Sigmoid colon (tissue), 7 donors: Measurements from ENCODE around the gene LAIR1. TPM values are rescaled to one million over a fixed set of nuclear protein-coding genes. Genes with fewer than 3 reads are reported as not detected.

Experiments used
- DNase-seq: peaks from one replicate; pipeline ENCODE4 v3.0.0-alpha.2; 2019
- H3K27ac ChIP-seq, 4 donors: fragments of 200-600 bp; sonication (generic); one replicate each; pipeline ENCODE4 v1.5.1; 2016 to 2019; ENCODE audit warnings: mild to moderate bottlenecking in 1 of 4
- H3K27me3 ChIP-seq, 3 donors: fragments of 200-600 bp; sonication (generic); one replicate each; pipeline ENCODE4 v1.5.1; 2019; ENCODE audit warnings: mild to moderate bottlenecking in 1 of 3
- H3K36me3 ChIP-seq, 4 donors: fragments of 200-600 bp; sonication (generic); one replicate each; pipeline ENCODE4 v1.5.1; 2016 to 2019
- H3K4me1 ChIP-seq, 4 donors: fragments of 200-600 bp; sonication (generic); one replicate each; pipeline ENCODE4 v1.5.1; 2017 to 2019
- H3K4me3 ChIP-seq, 4 donors: fragments of 200-600 bp; sonication (generic); one replicate each; pipeline ENCODE4 v1.5.1; 2017 to 2019; ENCODE audit warnings: mild to moderate bottlenecking in 2 of 4, moderate library complexity in 1 of 4
- H3K9me3 ChIP-seq, 4 donors: fragments of 200-600 bp in 3 of 4; sonication (generic) in 3 of 4; one replicate each; pipeline versions ENCODE4 v1.5.1 to v1.6.1; 2013 to 2019
- EP300 ChIP-seq, 4 donors: sonication (generic); formaldehyde crosslinking; IDR thresholded peaks; one replicate each; pipeline ENCODE4 v1.6.1; 2017; ENCODE audit warnings: antibody characterized with exemption in 4 of 4
- POLR2A ChIP-seq, 2 donors: fragments of 450-650 bp; IDR thresholded peaks; one replicate each; pipeline ENCODE4 v1.6.1; 2016; ENCODE audit warnings: antibody characterized with exemption in 2 of 2, mild to moderate bottlenecking in 2 of 2, moderate library complexity in 2 of 2
- POLR2AphosphoS5 ChIP-seq, 4 donors: sonication (generic); formaldehyde crosslinking; IDR thresholded peaks; one replicate each; pipeline ENCODE4 v1.6.1; 2017; ENCODE audit warnings: antibody characterized with exemption in 4 of 4
- WGBS, 2 donors: extraction: QIAGEN DNeasy Blood & Tissue Kit; methylation state at CpG; one replicate each; pipeline ENCODE4 v1.1.7; 2013; 5-methylcytosine and 5-hydroxymethylcytosine counted together
- intact Hi-C: fragments of 100-400 bp; cut with DNase I; formaldehyde crosslinking; loops from one replicate; pipeline ENCODE4 v1.15.1; 2023
- polyA plus RNA-seq, 3 donors: library from polyadenylated mRNA; stranded (reverse); fragments of 200-250 nt; gene quantifications; one replicate each; pipeline ENCODE4 v1.2.3, GENCODE V29; 2013
- total RNA-seq, 4 donors: library from RNA; depleted of rRNA; stranded (reverse); fragments of >200 nt; gene quantifications; one replicate each; pipeline ENCODE4 v1.1.0, GENCODE V29; 2016
- TF ChIP-seq, protein P1 (sequence below), 4 experiments: fragments of 450-650 bp in 3 of 4; fragments of 200-600 bp in 1 of 4; IDR thresholded peaks; one replicate each; pipeline ENCODE4 v1.5.1; 2016 to 2019; ENCODE audit warnings: antibody characterized with exemption in 4 of 4, mild to moderate bottlenecking in 3 of 4, moderate library complexity in 2 of 4
- donor health status: healthy with polysubstance abuse.
- donor health status: Bipolar disorder and iron deficiency.
- donor health status: healthy.

LAIR1 gene
- total and polyA plus RNA-seq, 7 donors = 4.4 to 34.6 (median 13.4) TPM

DNA sequence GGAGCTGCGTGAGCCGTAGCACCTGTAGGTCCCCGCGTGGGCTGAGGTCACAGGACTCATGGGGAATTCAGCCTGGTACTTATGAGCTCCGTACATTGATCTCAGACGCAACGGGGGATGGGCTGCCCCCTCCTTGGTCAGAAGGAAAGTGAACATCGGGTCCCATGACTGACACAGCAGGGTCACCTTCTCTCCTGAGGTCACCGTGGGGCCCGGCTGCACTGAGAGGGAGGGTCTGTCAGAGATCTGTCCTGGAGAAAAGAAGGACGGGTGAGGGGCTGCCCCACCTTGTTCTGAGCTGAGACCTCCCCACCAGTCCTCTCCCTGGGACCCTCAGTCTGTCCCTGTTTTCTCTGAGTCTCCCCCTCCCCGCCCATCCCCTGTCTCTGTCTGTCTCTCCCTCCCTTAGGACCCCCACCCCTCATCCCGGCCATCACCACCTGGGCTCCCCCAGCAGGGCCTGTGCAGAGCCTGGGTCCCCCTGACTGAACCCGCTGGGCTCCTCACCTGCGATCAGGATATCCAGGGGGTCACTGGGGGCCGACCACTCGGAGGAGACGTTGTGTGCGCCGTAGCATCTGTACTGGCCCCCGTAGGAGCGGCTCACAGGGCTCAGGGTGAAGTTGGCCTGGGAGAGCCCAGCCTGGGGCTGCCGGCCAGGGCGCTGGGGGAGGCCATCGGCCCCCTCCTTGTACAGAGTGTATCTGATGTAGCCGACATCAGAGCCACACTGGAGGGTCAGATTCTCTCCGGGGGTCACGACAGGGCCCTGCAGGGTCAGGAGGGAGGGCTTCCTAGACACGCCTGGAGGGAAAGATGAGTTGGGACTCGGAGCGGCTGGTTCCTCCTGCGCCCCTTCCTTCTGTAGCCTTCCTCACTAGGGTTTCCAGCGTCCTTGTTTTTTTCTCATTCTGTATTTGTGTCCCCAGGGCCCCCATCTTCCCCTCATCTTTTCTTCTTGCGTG lies 27.6 kb downstream of the LAIR1 start:
- DNase-seq = no peak
- Histone ChIP-seq H3K4me1 (no peaks in the 10 kb centered on the region), H3K4me3 (no peak overlapping the region), H3K36me3 (no peaks in the 10 kb centered on the region), H3K9me3 (no peaks in the 10 kb centered on the region), H3K27me3 (peaks cover 0 to 4% (median 0%) of the 10 kb centered on the region in 3 donors), H3K27ac (no peak overlapping the region)
- TF ChIP-seq POLR2AphosphoS5 (IDR thresholded peaks at IDR 0.05) = no peak
- 74 to 85% methylated on average over 34 of the region's 34 CpGs for WGBS, 2 donors
- intact Hi-C loops = no loop called here

DNA sequence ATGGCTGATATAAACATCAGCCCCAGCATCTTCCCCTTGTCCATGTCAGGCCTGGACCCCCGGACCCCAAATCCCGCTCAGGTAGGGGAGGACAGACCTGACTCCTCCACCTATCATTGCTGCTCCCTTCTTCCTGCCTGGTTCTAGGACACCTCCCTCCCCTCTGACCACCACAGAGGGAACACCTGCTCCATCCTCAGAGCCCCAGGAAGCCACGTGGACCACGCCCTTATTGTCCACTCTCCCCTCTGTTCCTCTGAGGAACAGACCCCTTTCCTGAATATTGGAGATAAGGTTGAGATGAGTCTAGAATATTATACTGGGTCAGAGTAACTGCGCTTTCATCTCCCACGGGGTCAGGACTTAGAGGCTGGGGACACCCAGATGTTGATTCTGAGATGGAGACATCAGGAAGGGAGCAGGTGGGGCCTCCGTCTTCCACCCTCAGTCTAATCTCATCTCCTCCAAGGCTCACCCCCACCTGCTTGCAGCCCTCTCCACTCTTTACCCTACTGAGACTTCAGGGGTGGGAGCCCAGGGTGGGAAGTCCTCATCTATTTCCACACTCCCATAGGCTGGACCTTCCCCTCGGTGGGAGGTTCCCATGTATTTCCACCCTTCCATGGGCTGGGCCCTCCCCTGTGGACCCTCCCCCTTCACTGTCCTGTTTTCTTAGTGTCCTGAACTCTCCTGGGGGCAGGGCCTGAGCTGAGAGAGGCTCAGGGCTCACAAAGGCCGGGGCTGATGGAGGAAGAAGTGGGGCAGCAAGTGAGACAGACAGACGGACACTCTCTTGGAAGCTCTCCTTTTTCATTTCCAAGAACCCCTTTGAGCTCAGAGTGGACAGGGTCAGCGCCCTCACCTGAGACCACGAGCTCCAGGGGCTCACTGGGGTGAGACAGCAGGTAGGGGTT lies 28.5 kb downstream of the LAIR1 start:
- no peak for DNase-seq
- Histone ChIP-seq H3K27ac (no peak overlapping the region), H3K9me3 (no peaks in the 10 kb centered on the region), H3K27me3 (peaks cover 0 to 4% (median 0%) of the 10 kb centered on the region in 3 donors), H3K4me3 (no peak overlapping the region), H3K36me3 (no peaks in the 10 kb centered on the region), H3K4me1 (no peaks in the 10 kb centered on the region)
- intact Hi-C loops = no loop called here
- TF ChIP-seq, protein P1, sequence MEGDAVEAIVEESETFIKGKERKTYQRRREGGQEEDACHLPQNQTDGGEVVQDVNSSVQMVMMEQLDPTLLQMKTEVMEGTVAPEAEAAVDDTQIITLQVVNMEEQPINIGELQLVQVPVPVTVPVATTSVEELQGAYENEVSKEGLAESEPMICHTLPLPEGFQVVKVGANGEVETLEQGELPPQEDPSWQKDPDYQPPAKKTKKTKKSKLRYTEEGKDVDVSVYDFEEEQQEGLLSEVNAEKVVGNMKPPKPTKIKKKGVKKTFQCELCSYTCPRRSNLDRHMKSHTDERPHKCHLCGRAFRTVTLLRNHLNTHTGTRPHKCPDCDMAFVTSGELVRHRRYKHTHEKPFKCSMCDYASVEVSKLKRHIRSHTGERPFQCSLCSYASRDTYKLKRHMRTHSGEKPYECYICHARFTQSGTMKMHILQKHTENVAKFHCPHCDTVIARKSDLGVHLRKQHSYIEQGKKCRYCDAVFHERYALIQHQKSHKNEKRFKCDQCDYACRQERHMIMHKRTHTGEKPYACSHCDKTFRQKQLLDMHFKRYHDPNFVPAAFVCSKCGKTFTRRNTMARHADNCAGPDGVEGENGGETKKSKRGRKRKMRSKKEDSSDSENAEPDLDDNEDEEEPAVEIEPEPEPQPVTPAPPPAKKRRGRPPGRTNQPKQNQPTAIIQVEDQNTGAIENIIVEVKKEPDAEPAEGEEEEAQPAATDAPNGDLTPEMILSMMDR (IDR thresholded peaks at IDR 0.05) = no peak
- TF ChIP-seq POLR2AphosphoS5 (IDR thresholded peaks at IDR 0.05) (no peak), EP300 (IDR thresholded peaks at IDR 0.05) (no peak), POLR2A (IDR thresholded peaks at IDR 0.05) (no peak)
- WGBS, 2 donors = 54 to 74% methylated on average over 12 of the region's 12 CpGs

DNA sequence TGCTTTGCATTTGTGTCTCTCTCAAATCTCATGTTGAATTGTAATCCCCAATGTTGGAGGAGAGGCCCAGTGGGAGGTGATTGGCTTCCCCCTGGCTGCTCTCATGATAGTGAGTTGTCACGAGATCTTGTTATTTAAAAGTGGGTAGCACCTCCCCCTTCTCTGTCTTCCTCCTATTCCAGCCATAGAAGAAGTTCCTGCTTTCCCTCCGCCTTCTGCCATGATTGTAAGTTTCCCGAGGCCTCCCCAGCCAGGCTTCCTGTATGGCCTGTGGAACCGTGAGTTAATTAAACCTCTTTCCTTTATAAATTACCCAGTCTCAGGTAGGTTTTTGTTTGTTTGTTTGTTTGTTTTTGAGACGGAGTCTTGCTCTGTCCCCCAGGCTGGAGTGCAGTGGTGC lies 29.6 kb downstream of the LAIR1 start:
- TF ChIP-seq POLR2A (IDR thresholded peaks at IDR 0.05) (no peak), POLR2AphosphoS5 (IDR thresholded peaks at IDR 0.05) (peak in 1 of 4 donors; percentile 27), EP300 (IDR thresholded peaks at IDR 0.05) (no peak)
- DNase-seq = no peak
- intact Hi-C loops = no loop called here
- Histone ChIP-seq H3K9me3 (no peaks in the 10 kb centered on the region), H3K27ac (no peak overlapping the region), H3K4me3 (no peak overlapping the region), H3K27me3 (peaks cover 0 to 4% (median 0%) of the 10 kb centered on the region in 3 donors), H3K4me1 (no peaks in the 10 kb centered on the region), H3K36me3 (no peaks in the 10 kb centered on the region)
- WGBS, 2 donors = 39 to 52% methylated on average over 5 of the region's 5 CpGs

DNA sequence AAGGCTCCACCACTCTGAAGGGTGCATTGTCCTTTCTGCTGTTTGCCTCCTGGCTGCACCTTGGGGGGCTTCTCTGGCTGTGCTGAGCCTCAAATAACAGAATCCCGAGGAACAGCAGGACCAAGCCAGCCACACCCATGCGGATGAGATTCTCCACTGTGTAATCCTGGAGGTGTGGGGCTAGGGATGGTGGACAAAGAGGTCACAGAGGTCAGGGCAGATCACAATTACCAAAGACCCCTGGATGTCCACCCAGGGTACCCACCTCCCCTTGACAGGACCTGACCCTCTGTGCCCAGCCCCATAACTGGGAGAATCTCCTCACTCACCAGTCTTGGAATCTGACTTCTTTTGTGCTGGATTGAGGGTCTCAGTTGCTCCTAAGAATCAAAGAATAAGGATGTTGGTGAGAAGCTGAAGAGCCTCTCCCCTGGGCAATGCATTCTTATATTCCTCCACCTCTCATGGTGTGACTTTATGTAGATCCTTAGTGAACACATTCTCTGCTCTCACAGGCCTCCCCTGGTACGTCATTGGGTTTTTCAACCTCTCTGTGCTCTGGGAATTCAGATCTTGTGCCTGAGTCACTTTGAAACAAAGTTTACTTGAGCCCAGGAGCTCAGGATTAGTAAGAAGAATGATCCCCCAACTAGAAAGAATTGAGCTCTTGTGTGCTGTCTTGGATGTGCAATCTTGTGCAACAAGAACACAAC lies 31.0 kb downstream of the LAIR1 start:
- H3K4me3 ChIP-seq = no peak overlapping the region
- WGBS, 2 donors = 69 to 86% methylated on average over 3 of the region's 3 CpGs
- peaks cover 0 to 4% (median 0%) of the 10 kb centered on the region in 3 donors for H3K27me3 ChIP-seq
- H3K27ac ChIP-seq = no peak overlapping the region
- H3K36me3 ChIP-seq = no peaks in the 10 kb centered on the region
- no peaks in the 10 kb centered on the region for H3K4me1 ChIP-seq
- TF ChIP-seq POLR2A (IDR thresholded peaks at IDR 0.05) (no peak), EP300 (IDR thresholded peaks at IDR 0.05) (no peak), POLR2AphosphoS5 (IDR thresholded peaks at IDR 0.05) (no peak)
- TF ChIP-seq, protein P1 (IDR thresholded peaks at IDR 0.05) = no peak
- intact Hi-C loops = no loop called here
- DNase-seq = no peak
- H3K9me3 ChIP-seq = no peaks in the 10 kb centered on the region

DNA sequence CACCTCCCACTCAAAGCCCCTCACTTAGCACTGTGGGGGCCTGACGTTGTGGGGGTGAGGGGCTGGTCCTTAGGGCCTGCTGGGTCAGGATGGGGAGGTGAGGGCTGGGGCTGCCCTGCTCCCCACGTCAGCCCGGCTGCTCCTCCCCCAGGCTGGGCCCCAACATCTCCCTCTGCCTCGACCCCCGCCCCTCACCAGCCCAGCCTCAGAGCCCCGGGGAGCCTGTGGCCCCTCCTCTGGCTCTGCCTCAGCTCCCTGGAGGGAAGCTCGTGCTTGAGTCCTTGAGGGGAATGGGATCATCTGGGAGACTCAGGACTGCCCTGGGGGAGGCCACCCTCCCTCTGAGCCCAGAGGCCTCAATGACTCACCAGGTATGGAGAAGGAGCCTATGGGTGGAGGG lies 32.6 kb downstream of the LAIR1 start:
- intact Hi-C loops = no loop called here
- Histone ChIP-seq H3K27me3 (peaks cover 0 to 4% (median 0%) of the 10 kb centered on the region in 3 donors), H3K4me1 (no peaks in the 10 kb centered on the region), H3K27ac (no peak overlapping the region), H3K36me3 (no peaks in the 10 kb centered on the region), H3K4me3 (no peak overlapping the region), H3K9me3 (no peaks in the 10 kb centered on the region)
- no peak for DNase-seq
- TF ChIP-seq EP300 (IDR thresholded peaks at IDR 0.05) = no peak
- no peak for TF ChIP-seq POLR2AphosphoS5 (IDR thresholded peaks at IDR 0.05)
- no peak for TF ChIP-seq POLR2A (IDR thresholded peaks at IDR 0.05)
- TF ChIP-seq, protein P1 (IDR thresholded peaks at IDR 0.05) = no peak
- 61 to 76% methylated on average over 7 of the region's 7 CpGs for WGBS, 2 donors
